Measurements from ENCODE around the gene SLC30A2. TPM values are rescaled to one million over a fixed set of nuclear protein-coding genes. Genes with fewer than 3 reads are reported as not detected.

SLC30A2 gene
- total RNA-seq, 1 experiment from 2014 or later, result 0.07 TPM

- Histone ChIP-seq H3K79me2 (ENCODE audit: low read length) (no peaks in the 10 kb centered on the region), H3F3A (ENCODE audit: low read length, unreplicated experiment) (no peaks in the 10 kb centered on the region), H3K4me2 (ENCODE audit: low read length) (no peak overlapping the region), H3K27ac (ENCODE audit: low read length) (no peak overlapping the region), H3K9ac (ENCODE audit: low read length) (no peak overlapping the region), H3K9me3 (ENCODE audit: low read length) (no peaks in the 10 kb centered on the region), H2AFZ (ENCODE audit: low read length) (no peak overlapping the region), H3K27me3 (ENCODE audit: low read length) (no peaks in the 10 kb centered on the region), H4K20me1 (ENCODE audit: low read length) (no peaks in the 10 kb centered on the region), H3K9me2 (replicated peaks; ENCODE audit: low read length) (no peaks in the 10 kb centered on the region), H3K36me3 (ENCODE audit: low read depth, low read length) (no peaks in the 10 kb centered on the region), H3K4me3 (ENCODE audit: low read length) (no peak overlapping the region), H3K4me1 (ENCODE audit: insufficient read depth, low read length) (no peaks in the 10 kb centered on the region)
- POLR2A ChIA-PET (ENCODE audit: unreplicated experiment), result no interaction called here
- no peak for ATAC-seq
- DNase-seq, result no peak
- CTCF ChIA-PET, result no interaction called here
- no TSS peak for BruUV-seq (replicated peaks)
- no peak for TF ChIP-seq EZH2phosphoT487 (IDR thresholded peaks at IDR 0.05; ENCODE audit: borderline replicate concordance, low read length)
- TF ChIP-seq EZH2 (IDR thresholded peaks at IDR 0.05; ENCODE audit: low read length, unreplicated experiment), result no peak
- no peak for TF ChIP-seq CTCF (conservative IDR thresholded peaks at IDR 0.05; ENCODE audit: low read depth, low read length)
- intact Hi-C loops (cut with micrococcal nuclease), result no loop called here
Observed at GRCh38 chr1:26028490-26028980, 17.4 kb downstream of the SLC30A2 start.

GRCh38 chr1:26027716-26028489 is 18.0 kb downstream of the SLC30A2 start:
- Histone ChIP-seq H3K4me1 (ENCODE audit: insufficient read depth, low read length) (no peaks in the 10 kb centered on the region), H3K4me2 (ENCODE audit: low read length) (no peak overlapping the region), H3K27me3 (ENCODE audit: low read length) (no peaks in the 10 kb centered on the region), H2AFZ (ENCODE audit: low read length) (no peak overlapping the region), H3K36me3 (ENCODE audit: low read depth, low read length) (no peaks in the 10 kb centered on the region), H3F3A (ENCODE audit: low read length, unreplicated experiment) (no peaks in the 10 kb centered on the region), H3K27ac (ENCODE audit: low read length) (no peak overlapping the region), H3K79me2 (ENCODE audit: low read length) (no peaks in the 10 kb centered on the region), H4K20me1 (ENCODE audit: low read length) (no peaks in the 10 kb centered on the region), H3K4me3 (ENCODE audit: low read length) (no peak overlapping the region), H3K9me2 (replicated peaks; ENCODE audit: low read length) (no peaks in the 10 kb centered on the region), H3K9ac (ENCODE audit: low read length) (no peak overlapping the region), H3K9me3 (ENCODE audit: low read length) (no peaks in the 10 kb centered on the region)
- intact Hi-C loops (cut with micrococcal nuclease), result no loop called here
- CTCF ChIA-PET, result interaction anchor here (1.0 kb wide), 1 partner anchor 117 kb away, joined by 12 read pairs; no protein-coding TSS in a partner anchor
- no TSS peak for BruUV-seq (replicated peaks)
- TF ChIP-seq EZH2 (IDR thresholded peaks at IDR 0.05; ENCODE audit: low read length, unreplicated experiment) (no peak), EZH2phosphoT487 (IDR thresholded peaks at IDR 0.05; ENCODE audit: borderline replicate concordance, low read length) (no peak)
- DNase-seq (no peak), ATAC-seq (no peak)
- POLR2A ChIA-PET (ENCODE audit: unreplicated experiment), result no interaction called here

GRCh38 chr1:26025517-26025916 is 20.4 kb downstream of the SLC30A2 start:
- Histone ChIP-seq H3K79me2 (ENCODE audit: low read length) (no peaks in the 10 kb centered on the region), H3K4me3 (ENCODE audit: low read length) (no peak overlapping the region), H3K4me1 (ENCODE audit: insufficient read depth, low read length) (no peaks in the 10 kb centered on the region), H3F3A (ENCODE audit: low read length, unreplicated experiment) (no peaks in the 10 kb centered on the region), H4K20me1 (ENCODE audit: low read length) (no peaks in the 10 kb centered on the region), H3K27ac (ENCODE audit: low read length) (no peak overlapping the region), H3K9me2 (replicated peaks; ENCODE audit: low read length) (no peaks in the 10 kb centered on the region), H3K4me2 (ENCODE audit: low read length) (no peak overlapping the region), H3K36me3 (ENCODE audit: low read depth, low read length) (no peaks in the 10 kb centered on the region), H2AFZ (ENCODE audit: low read length) (no peak overlapping the region), H3K9me3 (ENCODE audit: low read length) (no peaks in the 10 kb centered on the region), H3K9ac (ENCODE audit: low read length) (no peak overlapping the region), H3K27me3 (ENCODE audit: low read length) (no peaks in the 10 kb centered on the region)
- TF ChIP-seq EZH2phosphoT487 (IDR thresholded peaks at IDR 0.05; ENCODE audit: borderline replicate concordance, low read length), result no peak
- no peak for TF ChIP-seq EZH2 (IDR thresholded peaks at IDR 0.05; ENCODE audit: low read length, unreplicated experiment)
- TF ChIP-seq CTCF (conservative IDR thresholded peaks at IDR 0.05; ENCODE audit: low read depth, low read length), result no peak
- no TSS peak for BruUV-seq (replicated peaks)
- DNase-seq (no peak), ATAC-seq (no peak)
- CTCF ChIA-PET, result no interaction called here
- POLR2A ChIA-PET (ENCODE audit: unreplicated experiment), result no interaction called here
- intact Hi-C loops (cut with micrococcal nuclease), result no loop called here

Data from PC-3 (cell line).